Body of pancreas (tissue), 4 donors: ENCODE measurements around the gene PMEL. TPM values are rescaled to one million over a fixed set of nuclear protein-coding genes. Genes with fewer than 3 reads are reported as not detected.

ENCODE experiments used
- ATAC-seq: fragments of 150-250 bp; one replicate; pipeline ENCODE4 v1.9.1; 2016
- DNase-seq, 4 donors: peaks; one replicate each; pipeline ENCODE4 v3.0.0-alpha.2; 2019
- H3K27ac ChIP-seq, 4 donors: fragments of 200-600 bp; sonication (generic); 1 replicate in 3 of 4; 2 replicates in 1 of 4; pipeline versions ENCODE4 v1.5.1 to v1.6.1; 2016 to 2019; ENCODE audit warnings: mild to moderate bottlenecking in 1 of 4, mixed read lengths in 1 of 4, moderate library complexity in 1 of 4
- H3K27me3 ChIP-seq, 2 donors: fragments of 200-600 bp; sonication (generic); one replicate each; pipeline ENCODE4 v1.6.0; 2016; ENCODE audit warnings: mild to moderate bottlenecking in 1 of 2
- H3K36me3 ChIP-seq, 2 donors: fragments of 200-600 bp; sonication (generic); replicated peaks in 1 of 2; 2 replicates each; pipeline ENCODE4 v1.5.1; 2016; ENCODE audit warnings: low read depth in 2 of 2; ENCODE audit not compliant: insufficient read depth in 1 of 2
- H3K4me1 ChIP-seq: fragments of 200-600 bp; sonication (generic); one replicate; pipeline ENCODE4 v1.6.0; 2016
- H3K4me3 ChIP-seq, 2 donors: fragments of 200-600 bp; sonication (generic); 1 replicate in 1 of 2; 2 replicates in 1 of 2; pipeline ENCODE4 v1.5.1; 2016 to 2019
- H3K9me3 ChIP-seq, 3 donors: fragments of 200-600 bp; sonication (generic); 1 replicate in 2 of 3; 2 replicates in 1 of 3; pipeline ENCODE4 v1.5.1; 2016
- CTCF ChIP-seq, 7 experiments: fragments of 450-650 bp in 4 of 7; fragments of 200-600 bp in 3 of 7; sonication (generic) in 3 of 7; IDR thresholded peaks; one replicate each; pipeline ENCODE4 v1.5.1; 2016 to 2019; ENCODE audit warnings: antibody characterized with exemption in 7 of 7
- POLR2A ChIP-seq, 3 donors: fragments of 450-650 bp; IDR thresholded peaks; one replicate each; pipeline ENCODE4 v1.6.1; 2016; ENCODE audit warnings: antibody characterized with exemption in 3 of 3, mild to moderate bottlenecking in 2 of 3
- WGBS, 2 donors: methylation state at CpG; one replicate each; pipeline ENCODE4 v1.1.5; 2017; 5-methylcytosine and 5-hydroxymethylcytosine counted together
- intact Hi-C: fragments of 100-400 bp; cut with DNase I; formaldehyde crosslinking; loops from one replicate; pipeline ENCODE4 v1.15.1; 2023
- total RNA-seq, 2 donors: library from RNA; depleted of rRNA; stranded (reverse); fragments of >200 nt; gene quantifications; one replicate each; pipeline ENCODE4 v1.1.0, GENCODE V29; 2016

Gene PMEL
- total RNA-seq, 2 donors from 2014 or later = 1.6 to 2.6 TPM

GRCh38 chr12:55931317-55931779 lies 34.5 kb downstream of the PMEL start:
- H3K27me3 ChIP-seq = no peaks in the 10 kb centered on the region
- DNase-seq (peak in 2 of 4 donors; percentile 11 to 30), ATAC-seq (no peak)
- WGBS, 2 donors = 7 to 12% methylated on average over 10 of the region's 10 CpGs
- intact Hi-C loops = no loop called here
- H3K36me3 ChIP-seq = no peaks in the 10 kb centered on the region
- H3K27ac ChIP-seq = peak overlapping the region; percentile 52 to 97 (median 69)
- H3K9me3 ChIP-seq = no peaks in the 10 kb centered on the region
- H3K4me1 ChIP-seq = peaks cover 43% of the 10 kb centered on the region
- H3K4me3 ChIP-seq = peak overlapping the region; percentile 68 to 75
- TF ChIP-seq CTCF (IDR thresholded peaks at IDR 0.05) = no peak
- no peak for TF ChIP-seq POLR2A (IDR thresholded peaks at IDR 0.05)

GRCh38 chr12:55930771-55931316 lies 35.0 kb downstream of the PMEL start, which contains the start of gene DGKA:
Gene DGKA, plus strand, starts transcription at chr12:55931162. Its CDS starts 5,342 bp downstream, at chr12:55936504.
- ATAC-seq (peak; percentile 18), DNase-seq (peak in 3 of 4 donors; percentile 33 to 45 (median 36))
- Histone ChIP-seq H3K4me1 (peaks cover 48% of the 10 kb centered on the region), H3K27ac (peak within 1 kb of the TSS; percentile 52 to 97 (median 69)), H3K4me3 (peak within 1 kb of the TSS; percentile 68 to 75), H3K9me3 (no peaks in the 10 kb centered on the region), H3K27me3 (no peaks in the 10 kb centered on the region), H3K36me3 (no peaks in the 10 kb centered on the region)
- WGBS, 2 donors = 41 to 43% methylated on average over 3 of the region's 3 CpGs
- intact Hi-C loops = no loop called here
- TF ChIP-seq CTCF (IDR thresholded peaks at IDR 0.05) = peak; percentile 26 to 62 (median 52)
- no peak for TF ChIP-seq POLR2A (IDR thresholded peaks at IDR 0.05)

- H3K9me3 ChIP-seq = no peaks in the 10 kb centered on the region
- DNase-seq (peak in 2 of 4 donors; percentile 11 to 22), ATAC-seq (no peak)
- no peaks in the 10 kb centered on the region for H3K27me3 ChIP-seq
- no peaks in the 10 kb centered on the region for H3K36me3 ChIP-seq
- TF ChIP-seq POLR2A (IDR thresholded peaks at IDR 0.05) (no peak), CTCF (IDR thresholded peaks at IDR 0.05) (no peak)
- no peak overlapping the region for H3K4me3 ChIP-seq
- intact Hi-C loops = no loop called here
- WGBS, 2 donors = 53 to 72% methylated on average over 8 of the region's 8 CpGs
- H3K27ac ChIP-seq = peak overlapping the region in 2 of 4 donors; percentile 67 to 97
- H3K4me1 ChIP-seq = peaks cover 58% of the 10 kb centered on the region
Observed at GRCh38 chr12:55929306-55929791, 36.5 kb downstream of the PMEL start.

GRCh38 chr12:55927588-55928502 lies 38.0 kb downstream of the PMEL start, which contains the start of gene PYM1:
Gene PYM1, minus strand, starts transcription at chr12:55927894. Its CDS starts 133 bp downstream, at chr12:55927761.
- DNase-seq = peak; percentile 91 to 95 (median 92)
- intact Hi-C loops = no loop called here
- peak within 1 kb of the TSS; percentile 75 to 85 for H3K4me3 ChIP-seq
- H3K9me3 ChIP-seq = no peaks in the 10 kb centered on the region
- H3K27me3 ChIP-seq = no peaks in the 10 kb centered on the region
- peak within 1 kb of the TSS; percentile 94 to 97 (median 95) for H3K27ac ChIP-seq
- WGBS, 2 donors = 3 to 4% methylated on average over 14 to 49 of the region's 49 CpGs
- ATAC-seq = peak; percentile 67
- H3K4me1 ChIP-seq = peaks cover 47% of the 10 kb centered on the region
- no peaks in the 10 kb centered on the region for H3K36me3 ChIP-seq
- TF ChIP-seq CTCF (IDR thresholded peaks at IDR 0.05) (no peak), POLR2A (IDR thresholded peaks at IDR 0.05) (peak; percentile 48 to 81 (median 79))
